ENCODE data around the gene ENOX1.

ENOX1 gene

DNA sequence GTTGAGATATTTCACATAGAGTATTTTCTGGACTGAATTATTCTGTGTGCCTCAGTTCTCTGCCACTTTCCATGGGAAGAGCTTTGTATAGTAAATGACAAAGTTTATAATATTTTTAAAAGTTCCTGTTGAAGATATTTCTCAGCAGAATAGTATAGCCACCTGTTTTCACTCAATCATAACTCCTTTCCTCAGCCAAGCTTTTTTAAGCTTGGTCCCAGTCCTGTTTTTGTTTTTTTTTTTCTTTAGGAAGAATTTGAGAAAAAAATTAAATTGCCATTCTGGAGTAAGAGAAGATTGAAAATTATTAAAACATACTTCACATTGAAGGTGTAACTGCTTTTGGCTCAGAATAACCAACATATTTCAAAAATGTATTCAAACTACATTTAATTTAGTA is 55.5 kb downstream of the ENOX1 start:
- Histone ChIP-seq H3K9me3 (ENCODE audit: control insufficient read depth, low read length) (no peaks in the 10 kb centered on the region), H3K18ac (ENCODE audit: low read depth in 1 of 2, low read length in 2 of 2) (no peak overlapping the region), H2BK15ac (ENCODE audit: low read depth, poor library complexity, severe bottlenecking) (no peak overlapping the region), H3K27me3 (ENCODE audit: control insufficient read depth in 1 of 2, insufficient read depth in 1 of 2, low read length in 2 of 2) (no peaks in the 10 kb centered on the region), H3K27ac (ENCODE audit: low read length, poor library complexity, severe bottlenecking) (no peak overlapping the region), H3K4ac (ENCODE audit: low read depth in 1 of 2, low read length in 2 of 2) (no peak overlapping the region), H4K91ac (ENCODE audit: low read length) (no peak overlapping the region), H3K36me3 (ENCODE audit: control insufficient read depth in 1 of 2, insufficient read depth in 2 of 2, low read depth in 1 of 2, low read length in 2 of 2) (no peaks in the 10 kb centered on the region), H2BK120ac (ENCODE audit: low read depth, low read length) (no peak overlapping the region), H2BK12ac (ENCODE audit: low read length in 2 of 2) (no peak overlapping the region), H3K9ac (ENCODE audit: low read length) (no peak overlapping the region), H3K23ac (ENCODE audit: low read length in 2 of 2) (no peak overlapping the region), H3K79me1 (replicated peaks; ENCODE audit: low read length, poor library complexity, severe bottlenecking) (no peaks in the 10 kb centered on the region), H3K4me1 (ENCODE audit: control insufficient read depth, insufficient read depth, low read depth, low read length) (peaks cover 2% of the 10 kb centered on the region), H3K4me2 (ENCODE audit: low read length, poor library complexity, severe bottlenecking) (no peak overlapping the region), H2BK5ac (ENCODE audit: low read depth, low read length, poor library complexity, severe bottlenecking) (no peak overlapping the region), H4K8ac (ENCODE audit: low read length) (no peak overlapping the region), H2AK5ac (ENCODE audit: low read length, severe bottlenecking) (no peak overlapping the region), H2AFZ (ENCODE audit: low read depth, low read length) (no peak overlapping the region), H3K14ac (ENCODE audit: low read length in 2 of 2) (no peak overlapping the region), H3K4me3 (ENCODE audit: insufficient read depth in 1 of 2, low read depth in 1 of 2, low read length in 2 of 2) (no peak overlapping the region)
- no peak for DNase-seq

DNA sequence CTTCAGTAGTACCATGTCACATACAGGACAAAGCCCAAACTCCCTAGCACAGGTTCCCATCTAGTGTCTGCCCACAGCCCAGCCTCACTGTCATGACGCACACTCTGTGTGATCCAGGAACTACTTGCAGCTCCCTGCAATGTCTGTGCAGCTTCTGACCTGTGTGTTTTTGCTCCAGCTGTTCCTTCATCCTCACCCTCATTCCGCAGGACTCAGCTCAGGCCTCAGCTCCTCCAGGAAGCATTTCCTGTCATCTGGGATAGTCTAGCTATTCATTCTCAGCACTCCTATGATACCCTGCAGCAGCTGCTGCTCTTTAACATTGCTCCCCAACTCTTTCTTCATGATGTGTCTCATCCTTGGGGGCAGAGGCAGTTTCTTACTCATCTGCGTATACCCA is 56.1 kb downstream of the ENOX1 start:
- Histone ChIP-seq H3K14ac (ENCODE audit: low read length in 2 of 2) (no peak overlapping the region), H3K9ac (ENCODE audit: low read length) (no peak overlapping the region), H2BK15ac (ENCODE audit: low read depth, poor library complexity, severe bottlenecking) (no peak overlapping the region), H2AK5ac (ENCODE audit: low read length, severe bottlenecking) (no peak overlapping the region), H3K4me3 (ENCODE audit: insufficient read depth in 1 of 2, low read depth in 1 of 2, low read length in 2 of 2) (no peak overlapping the region), H3K4me2 (ENCODE audit: low read length, poor library complexity, severe bottlenecking) (no peak overlapping the region), H3K4ac (ENCODE audit: low read depth in 1 of 2, low read length in 2 of 2) (no peak overlapping the region), H3K23ac (ENCODE audit: low read length in 2 of 2) (no peak overlapping the region), H4K91ac (ENCODE audit: low read length) (no peak overlapping the region), H2BK120ac (ENCODE audit: low read depth, low read length) (no peak overlapping the region), H3K18ac (ENCODE audit: low read depth in 1 of 2, low read length in 2 of 2) (peak overlapping the region in 1 of 2 experiments; percentile 61), H4K8ac (ENCODE audit: low read length) (peak overlapping the region; percentile 16), H3K27ac (ENCODE audit: low read length, poor library complexity, severe bottlenecking) (no peak overlapping the region), H3K27me3 (ENCODE audit: control insufficient read depth in 1 of 2, insufficient read depth in 1 of 2, low read length in 2 of 2) (no peaks in the 10 kb centered on the region), H3K79me1 (replicated peaks; ENCODE audit: low read length, poor library complexity, severe bottlenecking) (no peaks in the 10 kb centered on the region), H3K4me1 (ENCODE audit: control insufficient read depth, insufficient read depth, low read depth, low read length) (peaks cover 2% of the 10 kb centered on the region), H2BK5ac (ENCODE audit: low read depth, low read length, poor library complexity, severe bottlenecking) (no peak overlapping the region), H3K36me3 (ENCODE audit: control insufficient read depth in 1 of 2, insufficient read depth in 2 of 2, low read depth in 1 of 2, low read length in 2 of 2) (no peaks in the 10 kb centered on the region), H2AFZ (ENCODE audit: low read depth, low read length) (no peak overlapping the region), H3K9me3 (ENCODE audit: control insufficient read depth, low read length) (no peaks in the 10 kb centered on the region), H2BK12ac (ENCODE audit: low read length in 2 of 2) (no peak overlapping the region)
- peak; percentile 85 for DNase-seq
- WGBS, result 28% methylated on average over 3 of the region's 3 CpGs

DNA sequence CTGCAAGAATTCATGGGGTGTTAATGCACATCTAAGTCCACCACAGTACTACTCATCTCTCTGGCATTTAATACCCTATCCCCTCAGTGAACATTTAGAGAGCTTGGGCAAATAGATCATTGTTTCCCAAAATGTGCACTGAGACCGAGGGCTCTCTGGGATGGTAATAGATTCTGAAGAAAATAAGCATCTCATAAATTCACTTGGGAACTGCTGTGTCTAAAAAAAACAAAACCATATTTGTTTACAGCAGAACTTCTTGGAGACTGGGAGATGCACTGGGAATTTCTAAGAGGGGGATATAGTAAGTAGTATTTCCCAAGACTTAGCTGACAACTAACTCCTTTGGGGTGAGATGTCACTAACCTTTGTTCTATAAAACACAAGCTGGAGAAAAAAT is 58.4 kb downstream of the ENOX1 start:
- Histone ChIP-seq H3K27me3 (ENCODE audit: control insufficient read depth in 1 of 2, insufficient read depth in 1 of 2, low read length in 2 of 2) (no peaks in the 10 kb centered on the region), H3K36me3 (ENCODE audit: control insufficient read depth in 1 of 2, insufficient read depth in 2 of 2, low read depth in 1 of 2, low read length in 2 of 2) (no peaks in the 10 kb centered on the region), H2BK15ac (ENCODE audit: low read depth, poor library complexity, severe bottlenecking) (no peak overlapping the region), H2BK12ac (ENCODE audit: low read length in 2 of 2) (no peak overlapping the region), H3K4me3 (ENCODE audit: insufficient read depth in 1 of 2, low read depth in 1 of 2, low read length in 2 of 2) (no peak overlapping the region), H3K23ac (ENCODE audit: low read length in 2 of 2) (no peak overlapping the region), H3K4ac (ENCODE audit: low read depth in 1 of 2, low read length in 2 of 2) (no peak overlapping the region), H3K18ac (ENCODE audit: low read depth in 1 of 2, low read length in 2 of 2) (no peak overlapping the region), H3K9me3 (ENCODE audit: control insufficient read depth, low read length) (no peaks in the 10 kb centered on the region), H3K4me2 (ENCODE audit: low read length, poor library complexity, severe bottlenecking) (no peak overlapping the region), H2BK5ac (ENCODE audit: low read depth, low read length, poor library complexity, severe bottlenecking) (no peak overlapping the region), H2BK120ac (ENCODE audit: low read depth, low read length) (no peak overlapping the region), H3K14ac (ENCODE audit: low read length in 2 of 2) (no peak overlapping the region), H3K27ac (ENCODE audit: low read length, poor library complexity, severe bottlenecking) (no peak overlapping the region), H2AK5ac (ENCODE audit: low read length, severe bottlenecking) (no peak overlapping the region), H4K8ac (ENCODE audit: low read length) (no peak overlapping the region), H3K79me1 (replicated peaks; ENCODE audit: low read length, poor library complexity, severe bottlenecking) (no peaks in the 10 kb centered on the region), H3K4me1 (ENCODE audit: control insufficient read depth, insufficient read depth, low read depth, low read length) (peaks cover 2% of the 10 kb centered on the region), H3K9ac (ENCODE audit: low read length) (no peak overlapping the region), H4K91ac (ENCODE audit: low read length) (no peak overlapping the region), H2AFZ (ENCODE audit: low read depth, low read length) (no peak overlapping the region)
- peak; percentile 60 for DNase-seq
- WGBS, result no CpG with 5 or more reads among the region's 1 CpG

DNA sequence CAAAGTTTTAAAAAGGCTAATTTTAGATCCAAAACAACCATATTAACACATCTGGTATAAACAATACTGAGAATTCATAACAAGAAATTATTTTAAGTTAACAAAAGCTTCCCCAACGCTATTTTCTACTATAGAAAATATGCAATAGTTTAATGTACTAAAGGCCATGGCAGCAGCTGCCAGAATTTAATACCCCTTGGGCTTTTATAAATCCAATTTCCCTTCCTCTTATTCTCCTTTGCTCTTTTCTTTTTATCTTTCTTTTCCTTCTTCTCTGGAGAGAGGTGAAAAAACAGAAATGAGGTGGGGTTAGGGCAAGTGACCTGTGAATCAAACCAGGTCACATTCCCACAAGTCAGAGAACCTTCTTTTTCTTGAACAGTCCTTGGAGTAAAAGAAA is 58.9 kb downstream of the ENOX1 start:
- Histone ChIP-seq H4K91ac (ENCODE audit: low read length) (no peak overlapping the region), H3K9me3 (ENCODE audit: control insufficient read depth, low read length) (no peaks in the 10 kb centered on the region), H3K18ac (ENCODE audit: low read depth in 1 of 2, low read length in 2 of 2) (no peak overlapping the region), H3K4me3 (ENCODE audit: insufficient read depth in 1 of 2, low read depth in 1 of 2, low read length in 2 of 2) (no peak overlapping the region), H3K14ac (ENCODE audit: low read length in 2 of 2) (no peak overlapping the region), H3K9ac (ENCODE audit: low read length) (no peak overlapping the region), H3K27me3 (ENCODE audit: control insufficient read depth in 1 of 2, insufficient read depth in 1 of 2, low read length in 2 of 2) (no peaks in the 10 kb centered on the region), H3K4ac (ENCODE audit: low read depth in 1 of 2, low read length in 2 of 2) (no peak overlapping the region), H3K4me2 (ENCODE audit: low read length, poor library complexity, severe bottlenecking) (no peak overlapping the region), H2AK5ac (ENCODE audit: low read length, severe bottlenecking) (no peak overlapping the region), H3K4me1 (ENCODE audit: control insufficient read depth, insufficient read depth, low read depth, low read length) (peaks cover 2% of the 10 kb centered on the region), H3K27ac (ENCODE audit: low read length, poor library complexity, severe bottlenecking) (no peak overlapping the region), H3K79me1 (replicated peaks; ENCODE audit: low read length, poor library complexity, severe bottlenecking) (no peaks in the 10 kb centered on the region), H2BK15ac (ENCODE audit: low read depth, poor library complexity, severe bottlenecking) (no peak overlapping the region), H4K8ac (ENCODE audit: low read length) (no peak overlapping the region), H2AFZ (ENCODE audit: low read depth, low read length) (no peak overlapping the region), H2BK120ac (ENCODE audit: low read depth, low read length) (no peak overlapping the region), H2BK12ac (ENCODE audit: low read length in 2 of 2) (no peak overlapping the region), H2BK5ac (ENCODE audit: low read depth, low read length, poor library complexity, severe bottlenecking) (no peak overlapping the region), H3K23ac (ENCODE audit: low read length in 2 of 2) (no peak overlapping the region), H3K36me3 (ENCODE audit: control insufficient read depth in 1 of 2, insufficient read depth in 2 of 2, low read depth in 1 of 2, low read length in 2 of 2) (no peaks in the 10 kb centered on the region)
- no peak for DNase-seq
- no CpG with 5 or more reads among the region's 1 CpG for WGBS

Data from mesenchymal stem cell (in vitro differentiated cells and primary cell).